ENCODE measurements around the gene GPT2.

Gene GPT2

DNA sequence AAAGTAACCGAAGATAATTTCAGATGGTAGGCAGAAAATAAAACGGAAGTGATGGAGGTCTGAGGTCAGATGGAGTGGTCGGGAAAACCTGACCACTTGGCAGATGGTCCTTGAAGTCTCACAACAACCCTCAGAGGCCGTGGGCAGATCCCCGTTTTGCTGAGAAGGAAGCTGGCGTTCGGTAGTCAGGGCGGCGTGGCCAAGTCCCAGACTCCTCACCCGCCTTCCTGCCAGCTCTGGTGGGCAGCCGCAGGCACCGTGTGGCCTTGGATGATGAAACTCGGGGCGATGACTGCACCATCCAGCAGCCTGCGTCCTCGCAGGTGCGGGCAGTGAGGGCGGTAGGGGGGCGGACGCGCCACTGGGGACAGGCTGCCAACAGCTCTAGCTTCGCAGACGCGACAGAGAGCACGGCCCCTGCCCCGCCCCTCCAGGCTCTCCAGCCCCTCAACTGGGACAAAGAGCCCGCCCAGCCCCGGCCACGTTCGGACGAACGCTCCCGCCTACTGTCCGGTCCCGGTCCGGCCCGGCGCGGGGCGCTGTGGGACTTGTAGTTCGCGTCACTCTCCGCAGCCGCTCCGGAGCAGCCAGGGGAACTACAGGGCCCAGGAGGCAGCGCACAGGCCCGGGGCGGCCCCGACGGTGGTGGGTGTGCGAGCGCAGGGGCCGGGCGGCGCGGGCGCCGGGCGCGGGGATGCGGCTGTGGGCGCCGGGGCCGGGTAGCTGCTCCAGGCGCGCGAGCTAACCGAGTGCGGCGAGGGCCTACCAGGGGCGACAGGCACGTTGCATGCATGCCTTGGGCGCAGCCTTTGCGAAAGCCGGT is at the start of gene GPT2:
GPT2 (plus strand) TSS at position 673 of the 823 bp plus-strand sequence. CDS start 354 bp downstream, outside the sequence.
- ATAC-seq (peak; percentile 93), DNase-seq (ENCODE audit: low spot score in 2 of 2) (peak; percentile 79 to 96)
- Mint-ChIP-seq H3K36me3 (peaks cover 14% of the 10 kb centered on the region), H3K4me1 (peaks cover 35% of the 10 kb centered on the region), H3K27ac (peak within 1 kb of the TSS; percentile 91), H3K9me3 (no peaks in the 10 kb centered on the region), H3K4me3 (peak within 1 kb of the TSS; percentile 77)

DNA sequence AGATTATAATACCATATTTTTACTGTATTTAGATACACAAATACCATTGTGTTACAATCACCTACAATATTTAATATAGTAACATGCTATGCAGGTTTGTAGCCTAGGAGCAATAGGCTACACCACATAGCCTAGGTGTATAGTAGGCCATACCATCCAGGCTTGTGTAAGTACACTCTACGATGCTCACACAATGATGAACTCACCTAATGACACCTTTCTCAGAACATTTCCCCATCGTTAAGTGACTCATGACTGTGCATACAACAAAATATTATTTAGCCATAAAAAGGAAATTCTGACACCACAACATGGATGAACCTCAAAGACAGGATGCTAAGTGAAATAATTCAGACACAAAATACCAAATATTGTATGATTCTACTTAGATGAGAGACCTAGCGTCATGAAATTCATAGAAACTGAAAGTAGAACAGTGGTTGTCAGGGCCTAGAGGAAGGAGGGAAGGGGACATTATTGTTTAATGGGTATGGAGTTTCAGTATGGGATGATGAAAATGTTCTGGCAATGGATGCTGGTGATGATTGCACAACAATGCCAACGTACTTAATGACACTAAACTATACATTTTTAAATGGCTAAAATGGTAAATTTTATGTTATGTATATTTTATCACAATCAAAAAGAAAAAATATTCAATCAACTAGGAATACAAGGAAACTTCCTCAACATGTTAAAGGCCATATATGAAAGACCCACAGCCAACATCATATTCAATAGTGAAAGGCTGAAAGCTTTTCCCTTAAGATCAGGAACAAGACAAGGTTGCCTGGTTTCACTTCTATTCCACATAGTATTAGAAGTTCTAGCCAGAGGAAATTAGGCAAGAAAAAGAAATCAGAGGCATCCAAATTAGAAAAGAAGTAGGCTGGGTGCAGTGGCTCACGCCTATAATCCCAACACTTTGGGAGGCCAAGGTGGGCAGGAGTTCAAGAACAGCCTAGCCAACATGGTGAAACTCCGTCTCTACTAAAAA is 47.3 kb upstream of the GPT2 start:
- no peak overlapping the region for H3K27ac Mint-ChIP-seq
- DNase-seq (ENCODE audit: low spot score in 2 of 2) (peak in 1 of 2 donors; percentile 8), ATAC-seq (peak; percentile 69)
- peaks cover 6% of the 10 kb centered on the region for H3K4me1 Mint-ChIP-seq
- H3K36me3 Mint-ChIP-seq: no peaks in the 10 kb centered on the region
- H3K4me3 Mint-ChIP-seq: no peak overlapping the region
- no peaks in the 10 kb centered on the region for H3K9me3 Mint-ChIP-seq

DNA sequence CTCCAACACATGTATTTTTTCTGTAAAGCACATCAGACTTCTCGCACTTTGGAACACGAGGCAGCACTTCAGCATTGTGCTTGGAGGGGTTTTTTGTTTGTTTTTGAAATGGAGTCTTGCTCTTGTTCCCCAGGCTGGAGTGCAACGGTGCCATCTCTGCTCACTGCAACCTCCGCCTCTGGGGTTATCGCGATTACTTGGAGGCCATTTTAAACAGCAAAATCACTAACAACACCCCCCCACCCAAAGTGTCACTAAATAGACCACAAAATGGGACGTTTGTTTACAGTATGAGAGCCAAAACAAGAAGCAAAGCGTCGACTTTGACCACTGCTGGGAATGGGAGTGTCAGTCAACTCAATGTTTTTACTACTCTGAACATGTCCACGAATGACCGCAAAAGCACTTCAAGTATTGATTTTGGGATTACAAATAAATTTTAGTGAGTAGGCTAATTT is 44.1 kb upstream of the GPT2 start:
- peaks cover 4% of the 10 kb centered on the region for H3K9me3 Mint-ChIP-seq
- no peak overlapping the region for H3K4me3 Mint-ChIP-seq
- DNase-seq (ENCODE audit: low spot score in 2 of 2) (no peak), ATAC-seq (no peak)
- H3K4me1 Mint-ChIP-seq: peaks cover 6% of the 10 kb centered on the region
- no peaks in the 10 kb centered on the region for H3K36me3 Mint-ChIP-seq
- no peak overlapping the region for H3K27ac Mint-ChIP-seq

DNA sequence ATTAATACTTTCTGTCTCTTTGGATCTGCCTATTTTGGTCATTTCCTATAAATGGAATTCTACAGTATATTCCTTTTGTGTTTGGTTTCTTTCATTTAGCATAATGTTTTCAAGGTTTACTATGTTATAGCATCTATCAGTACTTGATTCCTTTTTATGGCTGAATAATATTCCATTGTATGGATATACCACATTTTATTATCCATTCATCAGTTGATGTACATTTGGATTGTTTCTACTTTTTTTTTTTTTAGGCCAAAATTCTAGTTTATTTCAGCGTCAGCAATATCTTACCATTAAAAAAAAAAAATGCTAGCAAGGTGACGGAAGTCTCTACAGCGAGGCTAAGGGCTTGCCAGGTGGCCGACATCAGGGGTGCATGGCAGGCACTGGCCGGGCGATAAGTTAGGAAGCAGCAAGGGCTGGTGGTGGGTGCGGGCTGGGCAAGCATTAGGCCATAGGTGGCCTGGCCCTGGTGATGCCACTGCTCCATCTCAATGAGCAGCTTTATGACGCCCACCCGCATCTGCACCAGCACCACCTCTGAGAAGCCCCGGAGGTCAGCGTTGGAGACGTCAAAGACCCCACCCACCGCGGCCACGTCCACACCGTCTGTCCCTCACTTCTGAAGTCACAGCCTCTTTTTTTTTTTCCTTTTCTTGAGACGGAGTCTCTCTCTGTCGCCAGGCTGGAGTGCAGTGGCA is 41.8 kb upstream of the GPT2 start:
- H3K27ac Mint-ChIP-seq: no peak overlapping the region
- DNase-seq (ENCODE audit: low spot score in 2 of 2) (no peak), ATAC-seq (no peak)
- H3K4me3 Mint-ChIP-seq: no peak overlapping the region
- no peaks in the 10 kb centered on the region for H3K36me3 Mint-ChIP-seq
- H3K4me1 Mint-ChIP-seq: no peaks in the 10 kb centered on the region
- peaks cover 4% of the 10 kb centered on the region for H3K9me3 Mint-ChIP-seq

DNA sequence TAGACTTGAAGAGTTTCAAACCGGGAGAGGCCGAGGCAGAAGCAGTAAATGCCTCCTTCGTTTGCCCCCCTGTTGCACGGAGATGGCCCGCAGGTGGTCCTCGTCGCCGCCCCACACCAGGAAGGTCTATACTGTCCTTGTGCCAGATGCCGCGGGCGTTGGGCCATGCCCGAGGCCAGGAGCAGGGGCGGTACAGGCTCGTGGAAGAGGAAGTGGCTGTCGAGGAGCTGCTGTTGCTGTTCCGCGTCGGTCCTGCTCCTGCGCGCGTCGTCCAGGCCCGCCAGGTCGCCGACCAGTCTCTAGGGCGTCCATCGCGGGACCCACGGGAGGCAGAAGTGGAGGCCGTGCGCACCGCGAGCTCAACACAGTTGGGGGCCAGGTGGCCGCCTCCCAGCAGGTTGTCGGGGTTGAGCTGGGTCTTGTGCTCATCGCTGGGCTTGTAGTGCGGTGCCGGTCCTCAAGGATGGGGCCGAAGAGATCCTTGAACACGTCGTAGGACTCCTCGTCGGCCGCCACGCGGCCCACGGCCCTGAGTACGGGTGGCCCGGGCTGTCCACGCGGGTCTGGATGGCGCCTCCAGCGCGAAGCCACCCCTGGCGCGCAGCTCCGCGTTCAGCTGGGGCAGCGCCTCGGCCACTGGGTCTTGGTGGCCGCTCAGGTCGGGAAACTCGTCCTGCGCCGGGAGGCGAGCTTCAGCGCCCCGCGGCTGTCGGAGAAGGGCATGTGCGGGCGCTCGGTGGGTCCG is 40.1 kb upstream of the GPT2 start:
- H3K4me3 Mint-ChIP-seq: no peak overlapping the region

GRCh38 chr16:46844771-46845170 is 39.4 kb upstream of the GPT2 start:
- Mint-ChIP-seq H3K9me3 (peaks cover 4% of the 10 kb centered on the region), H3K27ac (no peak overlapping the region), H3K4me1 (no peaks in the 10 kb centered on the region), H3K4me3 (no peak overlapping the region), H3K36me3 (no peaks in the 10 kb centered on the region)
- DNase-seq (ENCODE audit: low spot score in 2 of 2) (no peak), ATAC-seq (no peak)

More for the DNA sequence above, 40.1 kb upstream of the GPT2 start:
- Mint-ChIP-seq H3K27ac (no peak overlapping the region), H3K4me1 (no peaks in the 10 kb centered on the region), H3K36me3 (no peaks in the 10 kb centered on the region), H3K9me3 (peaks cover 4% of the 10 kb centered on the region)
- DNase-seq (ENCODE audit: low spot score in 2 of 2): no peak
- ATAC-seq: no peak

GRCh38 chr16:46845952-46846351 is 38.2 kb upstream of the GPT2 start:
- no peaks in the 10 kb centered on the region for H3K4me1 Mint-ChIP-seq
- DNase-seq (ENCODE audit: low spot score in 2 of 2) (no peak), ATAC-seq (no peak)
- no peak overlapping the region for H3K27ac Mint-ChIP-seq
- no peaks in the 10 kb centered on the region for H3K36me3 Mint-ChIP-seq
- H3K4me3 Mint-ChIP-seq: no peak overlapping the region
- H3K9me3 Mint-ChIP-seq: peaks cover 4% of the 10 kb centered on the region

GRCh38 chr16:46848768-46849764 is 35.1 kb upstream of the GPT2 start:
- no peak for ATAC-seq
- Mint-ChIP-seq H3K4me1 (no peaks in the 10 kb centered on the region), H3K36me3 (no peaks in the 10 kb centered on the region), H3K27ac (no peak overlapping the region), H3K4me3 (no peak overlapping the region), H3K9me3 (no peaks in the 10 kb centered on the region)
- DNase-seq (ENCODE audit: low spot score in 2 of 2): no peak

- no peak overlapping the region for H3K27ac Mint-ChIP-seq
- no peaks in the 10 kb centered on the region for H3K4me1 Mint-ChIP-seq
- no peaks in the 10 kb centered on the region for H3K9me3 Mint-ChIP-seq
- H3K36me3 Mint-ChIP-seq: no peaks in the 10 kb centered on the region
- no peak for ATAC-seq
- H3K4me3 Mint-ChIP-seq: no peak overlapping the region
- no peak for DNase-seq (ENCODE audit: low spot score in 2 of 2)
These were observed 33.3 kb upstream of the GPT2 start for GRCh38 chr16:46850619-46851555.

GRCh38 chr16:46852130-46852529 is 32.0 kb upstream of the GPT2 start:
- Mint-ChIP-seq H3K4me1 (no peaks in the 10 kb centered on the region), H3K27ac (no peak overlapping the region), H3K4me3 (no peak overlapping the region), H3K36me3 (no peaks in the 10 kb centered on the region), H3K9me3 (no peaks in the 10 kb centered on the region)
- DNase-seq (ENCODE audit: low spot score in 2 of 2): no peak
- no peak for ATAC-seq

GRCh38 chr16:46853713-46854443 is 30.3 kb upstream of the GPT2 start:
- ATAC-seq (peak; percentile 69), DNase-seq (ENCODE audit: low spot score in 2 of 2) (peak; percentile 50 to 70)
- H3K9me3 Mint-ChIP-seq: no peaks in the 10 kb centered on the region
- no peaks in the 10 kb centered on the region for H3K36me3 Mint-ChIP-seq
- H3K27ac Mint-ChIP-seq: no peak overlapping the region
- no peak overlapping the region for H3K4me3 Mint-ChIP-seq
- no peaks in the 10 kb centered on the region for H3K4me1 Mint-ChIP-seq

GRCh38 chr16:46854846-46855245 is 29.3 kb upstream of the GPT2 start:
- Mint-ChIP-seq H3K36me3 (no peaks in the 10 kb centered on the region), H3K27ac (peak overlapping the region; percentile 37)

More at GRCh38 chr16:46854846-46855245, 29.3 kb upstream of the GPT2 start:
- DNase-seq (ENCODE audit: low spot score in 2 of 2): no peak
- ATAC-seq: no peak
- Mint-ChIP-seq H3K9me3 (no peaks in the 10 kb centered on the region), H3K4me3 (no peak overlapping the region), H3K4me1 (peaks cover 3% of the 10 kb centered on the region)
